GM12891 (cell line): Measurements from ENCODE around the gene FANK1.

ENCODE experiments used
- PAX5 ChIP-seq: IDR thresholded peaks from 2 replicates; pipeline ENCODE4 v1.6.1; 2011; ENCODE audit warnings: low read length, moderate library complexity, mild to moderate bottlenecking; ENCODE audit not compliant: insufficient read depth, severe bottlenecking
- POLR2A ChIP-seq: IDR thresholded peaks from 2 replicates; pipeline ENCODE4 v1.6.1; 2011; ENCODE audit warnings: low read depth, low read length, control low read depth

GRCh38 chr10:126058104-126058503, 161.7 kb downstream of the FANK1 start:
- no peak for TF ChIP-seq PAX5
- no peak for TF ChIP-seq POLR2A
